Skeletal muscle tissue (tissue), 4 donors: ENCODE results near the gene AFF4. TPM values are rescaled to one million over a fixed set of nuclear protein-coding genes. Genes with fewer than 3 reads are reported as not detected.
"Not testable (repeated sequence)": the region's sequence is repeated elsewhere in the genome, so short reads cannot be mapped to it uniquely, and the experiment has no call there.

Experiments used
- H3K27ac ChIP-seq: one replicate; pipeline ENCODE4 v1.7.0; 2013; ENCODE audit warnings: mild to moderate bottlenecking, low read depth, low read length, inconsistent platforms
- H3K27me3 ChIP-seq, 3 donors: one replicate each; pipeline ENCODE4 v1.7.0; 2013; ENCODE audit warnings: low read length in 3 of 3; ENCODE audit not compliant: control insufficient read depth in 3 of 3, insufficient read depth in 3 of 3
- H3K36me3 ChIP-seq, 3 donors: one replicate each; pipeline ENCODE4 v1.7.0; 2013; ENCODE audit warnings: low read length in 3 of 3; ENCODE audit not compliant: control insufficient read depth in 3 of 3, insufficient read depth in 3 of 3
- H3K4me1 ChIP-seq, 3 donors: one replicate each; pipeline ENCODE4 v1.7.0; 2013; ENCODE audit warnings: low read length in 3 of 3, mild to moderate bottlenecking in 3 of 3; ENCODE audit not compliant: control insufficient read depth in 3 of 3, insufficient read depth in 3 of 3
- H3K4me3 ChIP-seq, 3 donors: one replicate each; pipeline ENCODE4 v1.7.0; 2013; ENCODE audit warnings: low read length in 3 of 3
- H3K9ac ChIP-seq, 3 donors: one replicate each; pipeline ENCODE4 v1.7.0; 2013; ENCODE audit warnings: low read length in 3 of 3, mild to moderate bottlenecking in 3 of 3, moderate library complexity in 2 of 3, low read depth in 1 of 3
- H3K9me3 ChIP-seq, 3 donors: one replicate each; pipeline ENCODE4 v1.7.0; 2013; ENCODE audit warnings: low read length in 3 of 3; ENCODE audit not compliant: control insufficient read depth in 3 of 3
- total RNA-seq: library from RNA; depleted of rRNA; stranded (reverse); fragments of >200 nt; gene quantifications from one replicate; pipeline ENCODE4 v1.2.3, GENCODE V29; 2014
- donor health status: Osteomylitis.

Gene AFF4
- total RNA-seq, 1 donor from 2014 or later, result 35.5 TPM

DNA sequence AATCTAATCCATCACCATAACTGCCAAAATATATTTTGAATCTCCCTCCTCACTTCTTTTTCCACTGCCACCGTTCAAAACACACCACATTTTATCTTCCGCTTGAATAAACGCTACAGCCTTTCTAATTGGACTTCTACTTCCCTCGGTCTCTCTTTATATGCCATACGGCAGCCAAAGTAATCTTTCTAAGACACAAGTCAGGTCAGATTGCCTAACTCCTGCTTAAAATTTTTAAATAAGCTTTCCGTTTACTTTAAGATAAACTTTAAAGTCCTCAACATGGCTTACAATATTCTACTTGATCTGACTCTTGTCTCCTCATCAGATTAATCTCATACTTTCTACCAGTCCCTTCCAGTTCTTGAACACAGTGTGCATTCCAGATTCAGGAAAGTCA lies 9.7 kb downstream of the AFF4 start:
- Histone ChIP-seq H3K27me3 (no peaks in the 10 kb centered on the region), H3K9me3 (no peaks in the 10 kb centered on the region), H3K4me3 (no peak overlapping the region), H3K36me3 (peaks cover 3 to 7% (median 5%) of the 10 kb centered on the region in 3 donors), H3K9ac (no peak overlapping the region), H3K27ac (no peak overlapping the region), H3K4me1 (peaks cover 3 to 10% (median 7%) of the 10 kb centered on the region in 3 donors)

DNA sequence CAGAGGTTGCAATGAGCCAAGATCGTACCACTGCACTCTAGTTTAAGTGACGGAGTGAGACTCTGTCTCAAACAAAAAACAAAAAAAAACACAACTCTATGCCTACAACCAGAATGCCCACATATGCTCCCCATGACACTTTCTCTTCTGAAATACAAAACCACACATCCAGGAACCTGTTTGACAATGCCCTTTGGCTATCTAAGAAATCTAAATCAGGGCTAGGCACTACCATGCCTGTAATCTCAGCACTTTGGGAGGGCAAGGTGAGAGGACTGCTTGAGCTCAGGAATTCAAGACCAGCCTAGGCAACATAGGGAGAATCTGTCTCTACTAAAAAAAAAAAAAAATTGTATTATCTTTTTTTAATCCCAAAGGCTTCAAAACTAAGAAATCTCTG lies 10.6 kb downstream of the AFF4 start:
- Histone ChIP-seq H3K27me3 (no peaks in the 10 kb centered on the region), H3K36me3 (peaks cover 3 to 7% (median 5%) of the 10 kb centered on the region in 3 donors), H3K9me3 (no peaks in the 10 kb centered on the region), H3K27ac (no peak overlapping the region), H3K9ac (no peak overlapping the region), H3K4me1 (peaks cover 3 to 10% (median 10%) of the 10 kb centered on the region in 3 donors), H3K4me3 (no peak overlapping the region)

DNA sequence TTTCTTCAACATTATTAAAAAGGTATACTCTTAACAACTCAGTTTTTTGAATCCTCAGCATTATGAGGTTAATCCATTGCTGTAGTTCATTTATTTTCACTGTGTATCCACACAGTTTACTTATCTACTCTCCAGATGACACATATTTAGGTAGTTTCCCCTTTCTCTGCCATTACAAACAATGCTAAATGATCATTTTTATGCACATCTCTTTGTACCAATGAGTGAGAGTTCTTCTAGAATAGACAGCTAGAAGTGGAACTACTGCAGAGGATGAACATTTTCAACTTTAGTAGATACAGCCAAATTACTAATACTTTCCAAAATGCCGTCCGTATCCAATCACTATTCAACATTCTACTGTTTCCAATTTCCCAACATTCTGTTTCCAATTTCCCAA lies 11.5 kb downstream of the AFF4 start:
- H3K4me3 ChIP-seq, result no peak overlapping the region
- H3K27me3 ChIP-seq, result no peaks in the 10 kb centered on the region
- H3K36me3 ChIP-seq, result peaks cover 3 to 7% (median 5%) of the 10 kb centered on the region in 3 donors
- no peak overlapping the region for H3K27ac ChIP-seq
- H3K9ac ChIP-seq, result no peak overlapping the region
- no peaks in the 10 kb centered on the region for H3K9me3 ChIP-seq
- H3K4me1 ChIP-seq, result peaks cover 3 to 10% (median 10%) of the 10 kb centered on the region in 3 donors

DNA sequence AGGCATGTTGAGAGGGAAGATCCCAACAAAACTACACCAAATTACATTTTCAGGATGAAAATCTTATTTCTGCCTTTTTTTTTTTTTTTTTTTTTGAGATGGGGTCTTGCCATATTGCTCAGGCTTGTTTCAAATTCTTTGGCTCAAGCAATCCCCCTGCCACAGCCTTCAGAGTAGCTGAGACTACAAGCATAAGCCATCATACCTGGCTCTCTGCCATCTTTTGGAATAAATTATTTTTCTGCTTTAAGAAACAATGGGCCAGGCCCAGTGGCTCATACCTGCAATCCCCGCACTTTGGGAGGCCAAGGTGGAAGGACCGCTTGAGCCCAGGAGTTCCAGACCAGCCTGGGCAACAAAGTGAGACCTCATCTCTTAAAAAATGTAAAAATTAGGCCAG lies 14.3 kb downstream of the AFF4 start:
- H3K4me3 ChIP-seq, result no peak overlapping the region
- no peaks in the 10 kb centered on the region for H3K27me3 ChIP-seq
- H3K36me3 ChIP-seq, result peaks cover 0 to 1% (median 0%) of the 10 kb centered on the region in 3 donors
- H3K27ac ChIP-seq, result no peak overlapping the region
- no peaks in the 10 kb centered on the region for H3K9me3 ChIP-seq
- no peak overlapping the region for H3K9ac ChIP-seq
- peaks cover under 1 to 5% (median 4%) of the 10 kb centered on the region in 3 donors for H3K4me1 ChIP-seq

DNA sequence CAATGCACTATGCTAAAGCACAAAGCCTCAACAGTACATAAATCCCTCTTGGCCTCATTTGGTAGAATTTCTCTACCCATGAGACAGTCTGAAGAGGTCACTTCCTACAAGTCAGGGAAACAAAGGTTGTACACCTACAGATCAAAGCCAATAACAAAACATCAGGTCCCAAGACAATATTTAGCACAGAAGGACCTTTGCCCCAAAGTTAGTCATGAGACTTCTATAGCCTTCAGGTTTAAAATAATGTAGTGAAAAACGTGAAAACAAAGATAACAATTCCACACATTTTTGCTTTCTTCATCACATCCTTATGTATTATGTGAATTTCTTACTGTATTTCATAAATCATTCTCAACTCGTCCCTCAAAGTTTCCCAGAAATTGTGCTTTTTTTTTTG lies 15.8 kb downstream of the AFF4 start:
- H3K9me3 ChIP-seq, result no peaks in the 10 kb centered on the region
- no peak overlapping the region for H3K9ac ChIP-seq
- H3K27ac ChIP-seq, result no peak overlapping the region
- H3K27me3 ChIP-seq, result no peaks in the 10 kb centered on the region
- H3K36me3 ChIP-seq, result peaks cover 0 to 3% (median 0%) of the 10 kb centered on the region in 3 donors
- peaks cover 9 to 13% (median 11%) of the 10 kb centered on the region in 3 donors for H3K4me1 ChIP-seq
- H3K4me3 ChIP-seq, result no peak overlapping the region

DNA sequence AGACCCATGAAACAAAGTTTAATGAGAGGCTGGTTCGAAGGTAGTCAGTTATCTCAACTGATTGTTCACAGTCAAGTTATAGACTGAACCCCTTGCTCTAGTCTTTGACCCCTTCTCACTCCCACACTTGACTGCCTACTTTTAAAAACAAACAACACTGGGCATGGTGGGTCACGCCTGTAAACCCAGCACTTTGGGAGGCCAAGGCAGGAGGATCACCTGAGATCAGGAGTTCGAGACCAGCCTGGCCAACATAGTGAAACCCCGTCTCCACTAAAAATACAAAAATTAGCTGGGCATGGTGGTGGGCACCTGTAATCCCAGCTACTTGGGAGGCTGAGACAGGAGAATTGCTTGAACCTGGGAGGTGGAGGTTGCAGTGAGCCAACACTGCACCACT lies 18.1 kb downstream of the AFF4 start:
- H3K9ac ChIP-seq, H3K27me3 ChIP-seq, H3K9me3 ChIP-seq, H3K36me3 ChIP-seq, H3K27ac ChIP-seq, H3K4me3 ChIP-seq: not testable (repeated sequence)
- H3K4me1 ChIP-seq, result peaks cover 9 to 18% (median 15%) of the 10 kb centered on the region in 3 donors

DNA sequence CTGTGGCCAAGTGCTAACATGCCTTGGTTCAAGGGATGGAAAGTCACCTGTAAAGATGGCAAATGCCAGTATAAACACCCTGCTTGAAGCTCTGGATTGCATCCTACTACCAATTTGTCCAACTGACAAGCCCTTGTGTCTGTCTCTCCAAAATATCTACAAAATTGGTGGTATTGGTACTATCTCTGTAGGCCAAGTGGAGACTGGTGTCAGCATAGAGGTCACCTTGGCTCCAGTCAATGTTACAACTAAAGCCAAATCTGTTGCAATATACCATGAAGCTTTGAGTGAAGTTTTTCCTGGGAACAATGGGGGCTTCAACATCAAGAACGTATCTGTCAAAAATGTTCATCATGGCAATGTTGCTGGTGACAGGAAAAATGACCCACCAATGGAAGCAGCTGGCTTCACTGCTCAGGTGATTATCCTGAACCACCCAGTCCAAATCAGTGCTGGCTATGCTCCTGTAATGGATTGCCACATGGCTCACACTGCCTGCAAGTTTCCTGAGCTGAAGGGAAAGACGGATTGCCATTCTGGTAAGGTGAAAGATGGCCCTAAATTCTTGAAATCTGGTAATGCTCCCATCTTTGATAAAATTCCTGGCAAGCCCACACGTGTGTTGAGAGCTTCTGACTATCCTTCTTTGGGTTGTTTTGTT lies 19.9 kb downstream of the AFF4 start:
- no peak overlapping the region for H3K4me3 ChIP-seq
- H3K36me3 ChIP-seq, result peaks cover 0 to 3% (median 0%) of the 10 kb centered on the region in 3 donors
- no peak overlapping the region for H3K9ac ChIP-seq
- H3K4me1 ChIP-seq, result peaks cover 9 to 18% (median 13%) of the 10 kb centered on the region in 3 donors
- H3K27me3 ChIP-seq, result no peaks in the 10 kb centered on the region
- H3K27ac ChIP-seq, result no peak overlapping the region
- H3K9me3 ChIP-seq, result no peaks in the 10 kb centered on the region

DNA sequence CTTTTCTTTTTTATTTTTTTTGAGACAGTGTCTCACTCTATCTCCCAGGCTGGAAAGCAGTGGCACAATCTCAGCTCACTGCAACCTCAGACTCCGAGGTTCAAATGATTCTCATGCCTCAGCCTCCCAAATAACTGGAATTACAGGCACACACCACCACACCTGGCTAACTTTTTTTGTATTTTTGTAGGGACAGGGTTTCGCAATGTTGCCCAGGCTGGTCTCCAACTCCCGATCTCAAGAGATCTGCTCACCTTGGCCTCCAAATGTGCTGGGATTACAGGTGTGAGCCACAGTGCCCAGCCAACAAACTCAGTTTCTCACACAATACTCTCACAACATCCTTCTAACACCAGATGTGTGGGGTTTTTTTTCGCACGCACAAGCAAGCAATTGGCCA lies 22.1 kb downstream of the AFF4 start:
- H3K4me1 ChIP-seq, result peaks cover 9 to 18% (median 12%) of the 10 kb centered on the region in 3 donors
- peaks cover 0 to 3% (median 3%) of the 10 kb centered on the region in 3 donors for H3K36me3 ChIP-seq
- H3K9ac ChIP-seq, result no peak overlapping the region
- H3K4me3 ChIP-seq, result no peak overlapping the region
- no peaks in the 10 kb centered on the region for H3K9me3 ChIP-seq
- H3K27me3 ChIP-seq, result no peaks in the 10 kb centered on the region
- H3K27ac ChIP-seq, result no peak overlapping the region

DNA sequence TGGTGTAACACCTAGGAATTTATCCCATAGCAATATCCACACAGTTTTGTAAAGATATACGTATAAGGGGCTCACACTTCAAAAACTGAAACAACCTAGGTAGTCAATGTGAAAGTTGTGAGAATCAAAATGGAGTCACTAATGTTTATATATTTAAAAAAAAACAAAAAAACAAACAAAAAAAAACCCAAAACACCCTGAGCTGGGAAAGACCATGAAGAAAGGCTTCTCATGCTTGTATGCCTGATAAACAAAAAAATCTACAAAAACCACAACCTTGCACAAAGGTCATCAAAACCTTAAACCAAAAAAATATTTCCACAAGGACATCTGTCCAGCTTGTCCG lies 35.4 kb downstream of the AFF4 start:
- no peak overlapping the region for H3K27ac ChIP-seq
- no peaks in the 10 kb centered on the region for H3K27me3 ChIP-seq
- H3K4me3 ChIP-seq, result no peak overlapping the region
- peaks cover 8 to 25% (median 25%) of the 10 kb centered on the region in 3 donors for H3K36me3 ChIP-seq
- H3K9ac ChIP-seq, result no peak overlapping the region
- H3K4me1 ChIP-seq, result no peaks in the 10 kb centered on the region
- no peaks in the 10 kb centered on the region for H3K9me3 ChIP-seq

DNA sequence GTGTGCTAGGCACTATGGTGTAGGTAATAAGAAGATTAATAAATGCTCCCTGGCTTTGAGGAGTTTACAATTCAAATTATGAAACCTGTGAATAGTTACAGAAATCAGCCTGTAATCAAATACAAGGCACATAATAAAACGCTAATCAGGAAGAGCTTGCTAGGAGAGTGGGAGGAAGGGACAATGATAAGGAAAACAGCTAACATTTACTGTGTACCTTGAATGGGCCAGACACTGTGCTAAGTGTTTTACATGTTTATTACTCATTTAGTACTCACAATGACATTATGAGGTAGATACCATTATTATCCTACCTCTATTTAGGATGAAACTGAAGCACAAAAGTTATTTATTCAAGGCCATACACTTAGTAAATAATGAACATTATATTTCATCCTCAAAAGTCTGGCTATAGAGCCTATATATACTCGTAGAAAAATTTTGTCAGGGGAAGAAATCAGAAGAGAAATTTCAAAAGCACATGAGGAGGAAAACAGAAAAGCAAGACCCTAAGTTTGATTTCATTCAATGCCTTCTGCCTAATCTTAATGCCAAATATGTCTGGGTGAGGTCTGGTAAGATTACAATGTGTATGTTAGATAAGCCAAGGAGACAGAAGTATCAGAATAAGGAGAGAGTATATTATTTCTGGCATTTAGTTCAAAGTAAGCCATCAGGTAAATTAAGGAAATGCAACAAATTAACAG lies 35.9 kb downstream of the AFF4 start:
- Histone ChIP-seq H3K4me1 (no peaks in the 10 kb centered on the region), H3K36me3 (peaks cover 8 to 24% (median 21%) of the 10 kb centered on the region in 3 donors), H3K4me3 (no peak overlapping the region), H3K9ac (no peak overlapping the region), H3K9me3 (no peaks in the 10 kb centered on the region), H3K27ac (no peak overlapping the region), H3K27me3 (no peaks in the 10 kb centered on the region)
